Chondrocyte (in vitro differentiated cells): ENCODE measurements around the gene ATF7IP. TPM values are rescaled to one million over a fixed set of nuclear protein-coding genes. Genes with fewer than 3 reads are reported as not detected.
A peak's percentile ranks its signal among the peaks of the same experiment; 100 is the strongest.

ENCODE experiments used
- DNase-seq: peaks from one replicate; pipeline ENCODE4 v3.0.0; 2021; ENCODE audit warnings: mixed read lengths, low spot score
- H3K27ac Mint-ChIP-seq: one replicate; pipeline ENCODE4 v1.8.0; 2021; ENCODE audit warnings: mild to moderate bottlenecking, moderate library complexity, mixed read lengths; ENCODE audit not compliant: unreplicated experiment
- H3K27me3 Mint-ChIP-seq: 2 replicates; pipeline ENCODE4 v1.8.0; 2021; ENCODE audit warnings: low read depth, mixed read lengths
- H3K36me3 Mint-ChIP-seq: 2 replicates; pipeline ENCODE4 v1.8.0; 2021; ENCODE audit warnings: low read depth, mixed read lengths
- H3K4me1 Mint-ChIP-seq: 2 replicates; pipeline ENCODE4 v1.8.0; 2021; ENCODE audit warnings: low read depth, mild to moderate bottlenecking, mixed read lengths
- H3K4me3 Mint-ChIP-seq: one replicate; pipeline ENCODE4 v1.8.0; 2021; ENCODE audit warnings: mild to moderate bottlenecking, moderate library complexity, mixed read lengths; ENCODE audit not compliant: unreplicated experiment
- H3K9me3 Mint-ChIP-seq: 2 replicates; pipeline ENCODE4 v1.8.0; 2021; ENCODE audit warnings: low read depth, mixed read lengths
- total RNA-seq: library from RNA; stranded (reverse); gene quantifications from 3 replicates; pipeline ENCODE4 v1.2.1, GENCODE V29; 2021
- TF ChIP-seq, protein P1 (sequence below): fragments of 200-600 bp; sonication (generic); IDR thresholded peaks from 2 replicates; pipeline ENCODE4 v1.5.0; 2021; ENCODE audit warnings: antibody characterized with exemption, mild to moderate bottlenecking, moderate library complexity

Gene ATF7IP
- total RNA-seq, 1 donor from 2014 or later: 45.9 TPM

DNA sequence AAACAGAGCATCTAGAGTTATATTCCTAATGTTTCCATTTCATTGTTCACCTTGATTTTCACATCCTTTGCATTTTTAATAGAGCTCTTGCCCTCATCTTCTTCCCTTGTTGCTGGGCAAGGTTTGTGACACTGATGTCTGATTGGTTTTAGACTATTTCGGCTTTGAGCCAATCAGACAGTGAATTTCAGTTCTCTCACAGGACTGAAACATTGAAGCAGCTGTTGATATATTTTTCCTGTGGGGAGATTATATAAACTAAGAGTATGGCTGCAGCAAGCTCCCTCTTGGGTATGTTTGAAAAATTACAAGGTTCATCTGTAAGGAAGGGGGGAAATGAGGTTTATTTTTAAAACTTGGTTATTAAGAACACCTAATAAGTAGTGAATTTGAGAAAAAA, 51.2 kb downstream of the ATF7IP start:
- Mint-ChIP-seq H3K4me3 (no peak overlapping the region), H3K9me3 (peaks cover 12% of the 10 kb centered on the region), H3K4me1 (peaks cover 27% of the 10 kb centered on the region), H3K36me3 (peaks cover 4% of the 10 kb centered on the region), H3K27ac (peak overlapping the region; percentile 5), H3K27me3 (no peaks in the 10 kb centered on the region)
- no peak for DNase-seq
- TF ChIP-seq, protein P1, sequence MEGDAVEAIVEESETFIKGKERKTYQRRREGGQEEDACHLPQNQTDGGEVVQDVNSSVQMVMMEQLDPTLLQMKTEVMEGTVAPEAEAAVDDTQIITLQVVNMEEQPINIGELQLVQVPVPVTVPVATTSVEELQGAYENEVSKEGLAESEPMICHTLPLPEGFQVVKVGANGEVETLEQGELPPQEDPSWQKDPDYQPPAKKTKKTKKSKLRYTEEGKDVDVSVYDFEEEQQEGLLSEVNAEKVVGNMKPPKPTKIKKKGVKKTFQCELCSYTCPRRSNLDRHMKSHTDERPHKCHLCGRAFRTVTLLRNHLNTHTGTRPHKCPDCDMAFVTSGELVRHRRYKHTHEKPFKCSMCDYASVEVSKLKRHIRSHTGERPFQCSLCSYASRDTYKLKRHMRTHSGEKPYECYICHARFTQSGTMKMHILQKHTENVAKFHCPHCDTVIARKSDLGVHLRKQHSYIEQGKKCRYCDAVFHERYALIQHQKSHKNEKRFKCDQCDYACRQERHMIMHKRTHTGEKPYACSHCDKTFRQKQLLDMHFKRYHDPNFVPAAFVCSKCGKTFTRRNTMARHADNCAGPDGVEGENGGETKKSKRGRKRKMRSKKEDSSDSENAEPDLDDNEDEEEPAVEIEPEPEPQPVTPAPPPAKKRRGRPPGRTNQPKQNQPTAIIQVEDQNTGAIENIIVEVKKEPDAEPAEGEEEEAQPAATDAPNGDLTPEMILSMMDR: peak; percentile 74

DNA sequence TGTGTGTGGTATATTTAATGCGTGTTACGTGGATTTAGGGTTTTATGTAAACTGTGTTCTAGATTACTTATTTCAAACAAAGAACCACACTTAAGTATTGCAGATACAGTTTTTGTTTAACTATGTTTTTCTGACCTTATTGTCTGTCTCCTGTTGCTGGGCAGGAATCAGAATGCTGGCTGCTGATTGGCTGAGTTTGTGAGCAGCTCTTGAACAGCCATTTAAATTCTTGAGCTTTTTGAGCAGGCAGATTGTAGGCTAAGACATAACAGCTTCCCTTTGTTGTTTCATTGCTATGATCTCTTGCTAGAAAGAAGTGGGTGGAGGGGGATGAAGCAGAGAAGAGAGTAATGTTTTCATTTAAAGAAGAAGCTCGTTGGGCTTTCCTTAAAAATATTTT, 52.2 kb downstream of the ATF7IP start:
- H3K9me3 Mint-ChIP-seq: peaks cover 23% of the 10 kb centered on the region
- H3K27ac Mint-ChIP-seq: peak overlapping the region; percentile 67
- TF ChIP-seq, protein P1: no peak
- H3K36me3 Mint-ChIP-seq: peaks cover 11% of the 10 kb centered on the region
- peak overlapping the region; percentile 2 for H3K4me3 Mint-ChIP-seq
- peaks cover 25% of the 10 kb centered on the region for H3K4me1 Mint-ChIP-seq
- DNase-seq: no peak
- H3K27me3 Mint-ChIP-seq: no peaks in the 10 kb centered on the region

DNA sequence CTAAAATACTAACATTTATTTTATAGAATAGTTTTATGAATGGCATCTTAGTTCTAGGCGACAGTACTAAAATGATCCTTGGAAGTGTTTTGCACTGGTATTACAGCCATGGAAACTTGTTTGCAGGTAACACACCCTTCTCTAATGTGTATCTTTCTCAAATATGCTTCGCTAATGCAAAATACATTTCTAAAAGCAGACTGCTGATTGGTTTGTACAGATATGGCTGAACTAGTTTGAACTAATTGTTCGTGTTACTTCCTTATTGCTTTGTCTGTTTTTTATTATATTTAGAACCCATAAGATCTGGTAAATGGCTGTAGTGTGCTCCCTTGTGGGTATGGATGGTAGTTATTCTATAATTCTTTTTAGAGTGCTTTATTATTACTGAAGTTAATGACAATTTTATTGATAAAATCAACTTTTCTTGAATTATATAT, 53.0 kb downstream of the ATF7IP start:
- Mint-ChIP-seq H3K9me3 (peaks cover 23% of the 10 kb centered on the region), H3K27me3 (no peaks in the 10 kb centered on the region), H3K4me3 (no peak overlapping the region), H3K27ac (peak overlapping the region; percentile 51), H3K4me1 (peaks cover 25% of the 10 kb centered on the region), H3K36me3 (peaks cover 12% of the 10 kb centered on the region)
- TF ChIP-seq, protein P1: peak; percentile 81
- DNase-seq: no peak

DNA sequence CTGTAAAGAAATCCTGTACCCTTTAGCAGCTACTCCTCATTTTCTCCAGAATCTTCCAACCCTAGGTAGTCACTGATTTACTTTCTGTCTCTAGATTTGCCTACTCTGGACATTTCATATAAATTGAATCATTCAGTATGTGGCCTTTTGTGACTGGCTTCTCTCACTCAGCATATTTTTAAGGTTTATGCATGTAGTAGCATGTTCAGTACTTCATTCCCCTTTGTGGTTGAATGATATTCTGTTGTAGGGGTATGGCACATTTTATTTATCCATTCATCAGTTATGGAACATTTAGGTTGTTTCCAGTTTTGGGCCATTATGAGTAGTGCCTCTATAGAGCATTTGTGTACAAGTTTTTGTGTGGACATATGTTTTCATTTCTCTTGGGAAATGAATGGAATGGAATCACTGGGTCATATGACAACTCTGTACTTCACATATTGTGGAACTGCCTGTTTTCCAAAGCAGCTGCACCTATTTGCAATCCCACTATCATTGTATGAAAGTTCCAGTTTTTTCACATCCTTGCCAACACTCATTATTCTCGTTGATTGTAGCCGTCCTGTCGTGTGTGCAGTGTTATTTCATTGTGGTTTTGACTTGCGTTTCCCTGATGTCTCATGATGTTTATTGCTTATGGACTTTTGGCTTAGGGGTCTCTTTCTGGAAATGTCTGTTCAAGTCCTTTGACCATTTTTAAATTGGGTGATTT, 57.2 kb downstream of the ATF7IP start:
- Mint-ChIP-seq H3K36me3 (peaks cover 27% of the 10 kb centered on the region), H3K27me3 (no peaks in the 10 kb centered on the region), H3K4me3 (no peak overlapping the region), H3K9me3 (peaks cover 23% of the 10 kb centered on the region), H3K27ac (no peak overlapping the region), H3K4me1 (peaks cover 9% of the 10 kb centered on the region)
- TF ChIP-seq, protein P1: no peak
- DNase-seq: no peak

DNA sequence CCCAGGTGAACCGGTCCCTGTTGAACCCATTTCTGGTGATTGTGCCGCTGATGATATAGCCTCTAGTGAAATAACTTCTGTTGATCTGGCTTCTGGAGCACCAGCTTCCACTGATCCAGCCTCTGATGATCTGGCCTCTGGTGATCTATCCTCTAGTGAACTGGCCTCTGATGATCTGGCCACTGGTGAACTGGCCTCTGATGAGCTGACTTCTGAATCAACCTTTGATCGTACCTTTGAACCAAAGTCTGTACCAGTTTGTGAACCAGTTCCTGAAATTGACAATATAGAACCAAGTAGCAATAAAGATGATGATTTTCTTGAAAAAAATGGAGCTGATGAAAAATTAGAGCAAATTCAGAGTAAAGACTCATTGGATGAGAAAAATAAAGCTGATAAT, 59.1 kb downstream of the ATF7IP start:
- peak; percentile 24 for DNase-seq
- Mint-ChIP-seq H3K4me3 (no peak overlapping the region), H3K4me1 (peaks cover 10% of the 10 kb centered on the region), H3K27ac (no peak overlapping the region), H3K27me3 (no peaks in the 10 kb centered on the region), H3K36me3 (peaks cover 31% of the 10 kb centered on the region), H3K9me3 (peaks cover 23% of the 10 kb centered on the region)
- TF ChIP-seq, protein P1: no peak
